ELR (cell line): ENCODE data around the gene PEPD.

Source experiments
- DNase-seq: peaks from one replicate; pipeline ENCODE4 v3.0.0-alpha.2; 2015; ENCODE audit warnings: low read depth

PEPD gene

GRCh38 chr19:33473653-33474305 is 47.8 kb downstream of the PEPD start:
- peak; percentile 70 for DNase-seq

- peak; percentile 96 for DNase-seq
These were observed 48.6 kb downstream of the PEPD start for GRCh38 chr19:33472691-33473652.

DNA sequence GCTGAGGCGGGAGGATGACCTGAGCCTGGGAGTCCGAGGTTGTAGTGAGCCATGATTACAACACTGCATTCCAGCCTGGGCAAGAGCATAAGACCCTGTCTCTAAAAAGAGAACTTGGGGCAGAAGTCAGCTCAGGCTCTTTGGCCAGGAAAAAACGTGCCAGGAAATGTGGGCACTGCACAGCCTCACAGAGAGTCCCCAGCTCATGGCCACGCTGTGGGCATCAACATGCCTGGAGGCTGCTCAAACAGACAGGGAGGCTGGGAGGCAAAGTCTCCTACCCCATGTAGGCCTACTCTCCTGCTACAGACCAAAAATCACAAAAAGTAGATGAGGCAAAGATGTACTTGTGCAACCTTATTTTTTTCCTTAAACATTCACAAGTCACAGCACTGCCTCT is 49.4 kb downstream of the PEPD start:
- no peak for DNase-seq

GRCh38 chr19:33471111-33471996 is 50.2 kb downstream of the PEPD start:
- DNase-seq = no peak

DNA sequence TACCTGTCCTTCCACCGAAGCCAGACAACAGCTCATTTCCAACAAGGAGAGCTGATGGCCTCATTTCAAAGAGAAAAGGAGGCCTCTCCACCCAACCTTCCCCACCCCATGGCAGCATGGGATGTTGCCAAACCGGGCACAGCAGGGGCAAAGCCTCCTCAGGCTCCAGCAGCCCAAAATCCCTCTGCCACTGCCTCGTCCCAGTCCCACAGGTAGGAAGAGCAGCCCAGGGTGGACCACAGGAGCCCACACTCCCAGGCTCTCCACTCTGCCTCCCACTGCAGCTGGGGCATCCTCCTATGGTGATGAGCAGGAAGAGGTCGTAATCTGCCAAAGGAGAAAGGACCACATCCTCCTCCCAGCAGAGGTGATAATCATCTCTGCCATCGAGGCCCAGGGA is 50.9 kb downstream of the PEPD start:
- no peak for DNase-seq

DNA sequence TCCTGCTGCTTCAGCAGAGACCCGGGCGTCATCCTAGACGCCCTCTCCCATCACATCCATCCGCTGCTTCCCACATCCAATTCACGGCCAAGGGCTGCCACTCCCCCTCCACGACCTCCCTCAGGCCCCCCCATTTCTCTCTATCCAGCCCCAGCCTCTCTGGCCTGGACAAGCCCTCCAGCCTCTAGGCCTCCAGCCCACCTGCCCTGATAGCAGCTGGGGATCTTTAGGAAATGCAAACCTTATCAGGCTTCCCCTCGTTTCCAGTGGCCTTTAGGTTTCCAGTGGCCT is 51.6 kb downstream of the PEPD start:
- no peak for DNase-seq

DNA sequence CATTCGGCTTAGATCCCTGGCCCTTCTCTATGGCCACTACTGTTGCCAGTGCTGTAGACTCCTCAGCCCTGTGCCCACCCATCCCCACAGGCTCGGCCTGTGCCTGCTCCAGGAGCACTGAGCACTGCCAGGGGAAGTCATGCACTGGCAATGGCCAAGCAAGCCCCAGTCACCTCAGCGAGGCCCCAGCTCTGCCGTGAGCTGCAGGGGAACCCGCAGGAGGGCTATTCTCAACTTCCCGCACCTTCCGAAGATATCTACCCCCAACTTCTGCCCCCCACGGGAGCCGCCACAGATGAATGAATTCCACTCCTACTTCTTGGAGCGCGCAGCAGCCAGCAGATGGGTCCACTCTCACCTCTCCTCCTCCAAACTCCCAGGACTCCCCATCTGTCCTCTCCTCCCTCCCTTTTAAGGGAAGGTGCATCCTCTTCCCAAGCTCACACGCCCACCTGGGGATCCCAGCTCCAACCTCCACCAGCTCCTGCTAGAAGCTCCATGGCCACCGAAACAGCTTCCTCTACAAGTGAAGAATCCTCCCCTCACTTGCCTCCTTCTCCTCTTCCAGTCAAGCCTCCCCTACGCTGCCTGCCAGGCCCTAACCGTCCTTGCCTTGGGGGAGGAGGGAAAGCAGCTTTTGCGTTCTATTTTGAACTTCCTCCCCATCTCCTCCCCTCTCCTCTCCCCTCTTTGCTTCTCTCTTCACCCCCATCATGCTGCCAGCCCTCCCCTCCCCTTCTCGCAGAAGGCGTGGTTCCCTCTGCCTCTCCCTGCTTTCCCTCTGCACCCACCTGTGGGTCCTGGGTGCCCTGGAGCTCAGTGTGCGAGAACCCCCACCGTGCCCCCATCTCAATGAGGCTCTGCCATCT is 52.2 kb downstream of the PEPD start:
- DNase-seq = no peak

DNA sequence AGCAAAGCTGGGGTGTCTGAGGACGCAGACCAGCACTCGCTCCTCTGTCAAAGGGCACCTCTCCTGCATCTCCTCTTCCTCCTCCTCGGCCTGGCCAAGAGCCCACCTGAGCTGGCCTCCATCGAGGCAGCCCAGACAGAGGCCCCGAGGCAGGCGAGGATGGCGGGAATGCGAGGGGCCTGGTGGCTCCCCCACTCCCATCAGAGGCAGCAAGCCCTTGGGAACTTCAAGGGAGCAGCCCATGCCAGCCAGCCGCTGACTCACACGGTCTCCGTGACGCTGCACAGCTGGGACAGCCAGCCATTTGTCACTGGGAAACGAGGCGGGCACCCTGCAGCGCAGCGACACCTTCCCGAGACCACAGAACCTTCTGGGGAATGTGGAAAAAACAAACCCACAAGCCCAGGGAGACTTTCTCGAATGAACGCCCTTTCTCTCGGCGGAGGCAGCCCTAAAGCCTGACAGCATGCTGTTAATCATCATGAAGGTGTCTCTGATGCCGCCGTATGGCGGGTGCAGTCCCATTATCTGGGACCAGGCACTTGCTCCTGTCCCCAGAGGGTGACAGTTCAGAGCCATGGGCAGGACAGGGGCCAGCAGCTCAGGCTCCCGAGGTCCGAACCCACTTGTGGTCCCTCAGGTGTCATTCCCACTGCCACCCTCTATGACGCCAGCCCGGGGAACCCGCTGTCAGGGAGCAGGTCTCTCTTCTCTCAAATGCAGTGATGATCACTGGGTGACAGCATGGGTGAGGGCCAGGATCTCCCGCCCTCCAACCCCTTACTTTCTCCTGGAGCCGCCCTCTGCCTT is 53.0 kb downstream of the PEPD start:
- no peak for DNase-seq

DNA sequence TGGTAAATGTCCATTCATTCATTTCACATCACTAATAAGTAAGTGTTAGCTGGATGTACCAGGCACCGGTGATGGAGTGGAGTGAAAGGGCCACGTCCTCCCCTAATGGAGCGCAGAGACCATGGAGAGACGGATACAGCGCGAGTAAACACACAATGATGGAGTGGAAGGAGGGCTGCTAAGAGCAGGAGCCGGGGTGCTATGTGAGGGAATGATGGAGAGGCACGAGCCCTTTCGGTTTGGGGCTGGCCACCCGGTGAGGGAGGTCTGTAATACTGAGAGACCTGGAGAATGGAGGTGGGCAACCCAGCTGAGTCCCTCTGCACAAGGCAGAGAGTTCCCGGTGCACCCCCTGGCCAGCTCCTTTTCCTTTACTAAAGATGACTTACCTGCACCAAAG is 53.7 kb downstream of the PEPD start:
- no peak for DNase-seq

- DNase-seq = no peak
These were observed 55.8 kb downstream of the PEPD start for GRCh38 chr19:33465834-33466233.

DNA sequence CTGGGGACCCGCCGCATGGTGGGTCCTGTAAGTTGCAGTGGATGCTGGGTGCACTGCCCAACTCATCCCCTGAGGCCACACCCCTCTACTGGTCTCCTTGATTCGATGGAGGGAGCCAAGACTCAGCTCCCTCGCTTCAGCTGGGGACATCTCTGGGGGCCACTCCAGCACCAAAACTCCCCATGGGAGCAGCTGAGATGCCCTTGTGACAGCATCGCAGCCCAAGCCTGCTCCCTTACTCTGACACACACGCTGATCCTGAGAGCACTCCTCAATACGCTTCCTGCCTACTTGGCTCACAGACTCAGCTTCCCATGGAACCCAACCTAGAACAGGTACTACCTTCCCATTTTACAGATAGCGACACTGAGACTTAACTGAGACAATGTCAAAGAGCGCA is 56.2 kb downstream of the PEPD start:
- DNase-seq = no peak

- DNase-seq = no peak
These were observed 56.9 kb downstream of the PEPD start for GRCh38 chr19:33464733-33465115.

GRCh38 chr19:33464010-33464732 is 57.4 kb downstream of the PEPD start:
- DNase-seq = no peak

GRCh38 chr19:33463199-33463598 is 58.4 kb downstream of the PEPD start:
- DNase-seq = no peak

DNA sequence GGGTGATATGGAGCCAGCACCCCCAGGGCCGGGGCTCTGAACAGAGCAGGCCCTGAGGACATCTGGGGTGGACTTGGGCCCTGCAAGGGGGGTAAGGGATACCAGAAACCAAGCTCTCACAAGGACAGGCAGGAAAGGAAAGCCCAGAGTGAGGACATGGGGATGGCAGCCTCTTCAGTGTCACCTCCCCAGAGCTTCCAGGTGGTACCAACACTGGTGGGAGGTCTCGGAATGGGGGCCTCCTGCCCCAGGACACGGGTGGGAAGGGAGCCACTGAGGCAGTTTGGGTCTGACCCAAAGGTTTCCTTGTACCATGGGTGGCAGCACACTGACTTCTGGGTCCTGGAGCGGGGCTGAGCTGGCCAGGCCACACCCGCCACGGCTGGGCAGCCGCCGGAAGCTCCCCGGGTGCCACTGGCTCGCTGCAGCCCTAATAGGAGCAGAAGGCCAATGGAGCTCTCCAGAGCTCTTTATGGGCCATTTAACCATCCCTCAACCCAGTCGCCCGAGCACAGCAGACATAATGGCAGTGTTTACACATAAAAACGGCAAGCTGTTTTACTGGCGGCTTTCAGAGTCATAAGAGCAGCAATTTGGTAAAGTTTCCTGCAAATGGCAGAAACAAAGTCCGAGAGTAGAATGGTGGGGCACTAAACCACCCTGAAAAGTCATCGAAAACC is 59.3 kb downstream of the PEPD start:
- no peak for DNase-seq

DNA sequence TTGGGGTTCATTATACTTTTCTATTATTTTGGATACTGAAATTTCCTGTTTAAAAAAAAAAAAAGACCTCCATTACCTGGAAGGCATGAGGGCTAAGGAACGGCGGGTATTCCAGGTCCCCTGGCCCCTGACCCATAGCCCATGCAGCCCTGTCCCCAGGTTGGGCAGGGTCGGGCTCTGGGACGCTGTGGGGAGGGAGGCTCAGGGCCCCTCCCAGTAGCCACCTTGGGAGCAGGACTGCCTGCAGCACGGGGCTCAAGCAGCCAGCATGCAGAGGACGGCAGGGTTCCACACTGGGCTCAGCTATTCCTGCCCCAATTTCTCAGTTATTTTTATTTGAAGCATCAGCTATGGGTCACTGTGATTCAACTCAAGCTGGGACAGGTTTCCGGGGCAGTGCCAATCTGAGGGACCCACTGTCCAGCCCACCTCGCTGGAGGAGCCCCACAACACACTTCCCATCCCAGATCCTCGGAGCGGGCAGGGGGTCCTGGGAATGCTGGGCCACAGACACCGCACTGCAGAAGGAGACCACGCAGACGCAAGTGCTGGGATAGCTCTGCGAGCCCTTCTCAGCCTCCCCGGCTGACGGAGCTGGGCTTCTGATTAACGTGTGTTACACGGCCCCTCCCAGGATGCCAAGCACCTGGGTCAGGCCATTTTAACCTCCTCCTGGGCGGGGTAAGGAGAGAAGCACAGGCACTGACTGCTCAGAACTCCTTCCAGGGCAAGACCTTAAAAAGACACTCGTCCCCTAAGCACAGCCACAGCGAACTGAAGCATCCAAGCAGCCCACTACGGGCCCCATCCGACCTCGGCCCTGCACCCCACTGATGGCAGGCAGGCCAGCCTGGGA is 60.1 kb downstream of the PEPD start:
- no peak for DNase-seq

- DNase-seq = no peak
These were observed 61.2 kb downstream of the PEPD start for GRCh38 chr19:33460221-33460908.
